Fibroblast of gingiva (primary cell): ENCODE measurements around the gene ZNF408.
A peak's percentile ranks its signal among the peaks of the same experiment; 100 is the strongest.

Source experiments
- DNase-seq: peaks from one replicate; pipeline ENCODE4 v3.0.0-alpha.2; 2011; ENCODE audit warnings: low read depth

The ZNF408 gene

GRCh38 chr11:46676436-46677158, 24.2 kb upstream of the ZNF408 start:
- DNase-seq: no peak

GRCh38 chr11:46677169-46677568, 23.7 kb upstream of the ZNF408 start:
- DNase-seq: no peak

- no peak for DNase-seq
These were observed 22.7 kb upstream of the ZNF408 start for GRCh38 chr11:46677991-46678740.

GRCh38 chr11:46678741-46679130, 22.1 kb upstream of the ZNF408 start:
- no peak for DNase-seq

GRCh38 chr11:46679241-46680163, 21.3 kb upstream of the ZNF408 start:
- no peak for DNase-seq

- DNase-seq: no peak
These were observed 20.6 kb upstream of the ZNF408 start for GRCh38 chr11:46680164-46680760.

GRCh38 chr11:46680815-46681214, 20.0 kb upstream of the ZNF408 start:
- DNase-seq: no peak

GRCh38 chr11:46681814-46682213, 19.0 kb upstream of the ZNF408 start:
- no peak for DNase-seq

GRCh38 chr11:46682773-46683752, 17.8 kb upstream of the ZNF408 start:
- DNase-seq: no peak

- no peak for DNase-seq
These were observed 16.5 kb upstream of the ZNF408 start for GRCh38 chr11:46684367-46684766.

GRCh38 chr11:46686886-46687795, 13.7 kb upstream of the ZNF408 start:
- DNase-seq: peak; percentile 48

GRCh38 chr11:46690702-46691101, 10.1 kb upstream of the ZNF408 start:
- no peak for DNase-seq

- DNase-seq: no peak
These were observed 8.4 kb upstream of the ZNF408 start for GRCh38 chr11:46692450-46692849.

GRCh38 chr11:46693597-46694012, 7.2 kb upstream of the ZNF408 start:
- no peak for DNase-seq

- no peak for DNase-seq
These were observed 6.8 kb upstream of the ZNF408 start for GRCh38 chr11:46694072-46694471.

GRCh38 chr11:46694607-46695006, 6.2 kb upstream of the ZNF408 start:
- no peak for DNase-seq

- no peak for DNase-seq
These were observed 5.3 kb upstream of the ZNF408 start for GRCh38 chr11:46695345-46696211.

GRCh38 chr11:46696212-46696558, 4.6 kb upstream of the ZNF408 start:
- DNase-seq: no peak

- DNase-seq: no peak
These were observed 3.5 kb upstream of the ZNF408 start for GRCh38 chr11:46697303-46697702.
